Esophagus squamous epithelium (tissue), 4 donors: ENCODE results near the gene TMEM170A.

Experiments used
- POLR2A ChIP-seq, 4 donors: fragments of 450-650 bp; IDR thresholded peaks; one replicate each; pipeline ENCODE4 v1.6.1; 2017; ENCODE audit warnings: antibody characterized with exemption in 4 of 4, mild to moderate bottlenecking in 4 of 4, moderate library complexity in 3 of 4
- TF ChIP-seq, protein P1 (sequence below), 6 experiments: fragments of 450-650 bp in 4 of 6; fragments of 200-600 bp in 2 of 6; sonication (generic) in 2 of 6; IDR thresholded peaks; one replicate each; pipeline ENCODE4 v1.5.1; 2016 to 2019; ENCODE audit warnings: antibody characterized with exemption in 6 of 6, mild to moderate bottlenecking in 4 of 6, moderate library complexity in 4 of 6

DNA sequence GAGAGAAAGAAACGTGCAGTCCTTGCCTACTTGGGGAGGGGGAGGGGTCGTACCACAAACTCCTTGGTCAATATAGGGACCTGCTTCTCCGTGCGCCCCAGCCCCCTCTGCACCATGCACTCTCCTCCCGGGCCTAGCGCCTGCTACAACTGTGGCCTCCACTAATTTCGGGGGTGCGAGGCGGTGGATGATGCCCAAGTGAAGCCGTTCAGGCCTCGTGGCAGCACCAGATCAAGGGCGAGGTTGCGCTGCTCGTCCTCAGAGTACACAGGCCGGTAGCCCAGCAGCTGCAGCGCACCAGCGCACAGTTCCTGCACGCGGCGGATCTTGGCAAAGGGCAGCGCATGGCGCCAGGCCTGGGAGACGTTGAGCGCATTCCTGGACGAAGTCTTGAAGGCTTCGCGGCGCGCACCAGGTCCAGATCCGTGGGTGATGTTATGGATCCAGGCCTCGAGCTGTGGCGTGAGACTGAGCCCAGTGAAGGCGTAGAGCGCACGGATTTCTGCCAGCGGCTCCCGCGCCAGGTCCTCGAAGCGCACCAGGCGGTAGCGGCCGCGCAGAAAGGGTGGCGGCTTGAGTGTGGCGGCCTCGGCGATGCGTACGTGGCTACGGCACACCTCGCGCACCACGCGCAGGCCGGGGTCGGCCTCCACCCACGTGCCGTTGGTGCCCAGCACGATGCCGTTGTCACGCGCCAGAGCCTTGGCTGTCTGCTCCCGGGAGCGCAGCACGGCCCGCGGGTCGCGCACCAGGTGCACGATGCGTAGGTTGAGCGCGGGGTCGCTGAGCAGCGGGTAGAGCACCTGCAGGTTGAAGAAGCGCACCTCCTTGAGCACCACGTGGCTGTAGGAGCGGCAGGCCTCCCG lies 14.2 kb upstream of the TMEM170A start:
- TF ChIP-seq, protein P1, sequence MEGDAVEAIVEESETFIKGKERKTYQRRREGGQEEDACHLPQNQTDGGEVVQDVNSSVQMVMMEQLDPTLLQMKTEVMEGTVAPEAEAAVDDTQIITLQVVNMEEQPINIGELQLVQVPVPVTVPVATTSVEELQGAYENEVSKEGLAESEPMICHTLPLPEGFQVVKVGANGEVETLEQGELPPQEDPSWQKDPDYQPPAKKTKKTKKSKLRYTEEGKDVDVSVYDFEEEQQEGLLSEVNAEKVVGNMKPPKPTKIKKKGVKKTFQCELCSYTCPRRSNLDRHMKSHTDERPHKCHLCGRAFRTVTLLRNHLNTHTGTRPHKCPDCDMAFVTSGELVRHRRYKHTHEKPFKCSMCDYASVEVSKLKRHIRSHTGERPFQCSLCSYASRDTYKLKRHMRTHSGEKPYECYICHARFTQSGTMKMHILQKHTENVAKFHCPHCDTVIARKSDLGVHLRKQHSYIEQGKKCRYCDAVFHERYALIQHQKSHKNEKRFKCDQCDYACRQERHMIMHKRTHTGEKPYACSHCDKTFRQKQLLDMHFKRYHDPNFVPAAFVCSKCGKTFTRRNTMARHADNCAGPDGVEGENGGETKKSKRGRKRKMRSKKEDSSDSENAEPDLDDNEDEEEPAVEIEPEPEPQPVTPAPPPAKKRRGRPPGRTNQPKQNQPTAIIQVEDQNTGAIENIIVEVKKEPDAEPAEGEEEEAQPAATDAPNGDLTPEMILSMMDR (IDR thresholded peaks at IDR 0.05), result no peak
- TF ChIP-seq POLR2A (IDR thresholded peaks at IDR 0.05), result no peak
